Duodenal mucosa (tissue), 2 donors: Measurements from ENCODE around the gene CCDC154.

Experiments
- H3K27ac ChIP-seq: one replicate; pipeline ENCODE4 v1.7.0; 2013; ENCODE audit warnings: low read depth, low read length
- H3K27me3 ChIP-seq, 2 donors: one replicate each; pipeline ENCODE4 v1.7.0; 2013; ENCODE audit warnings: low read length in 2 of 2, control low read depth in 1 of 2; ENCODE audit not compliant: insufficient read depth in 2 of 2, control insufficient read depth in 1 of 2
- H3K36me3 ChIP-seq, 2 donors: one replicate each; pipeline ENCODE4 v1.7.0; 2013; ENCODE audit warnings: low read length in 2 of 2, control low read depth in 1 of 2; ENCODE audit not compliant: insufficient read depth in 2 of 2, control insufficient read depth in 1 of 2
- H3K4me1 ChIP-seq, 2 donors: one replicate each; pipeline ENCODE4 v1.7.0; 2013; ENCODE audit warnings: low read length in 2 of 2, control low read depth in 1 of 2; ENCODE audit not compliant: insufficient read depth in 2 of 2, control insufficient read depth in 1 of 2
- H3K4me3 ChIP-seq, 2 donors: one replicate each; pipeline ENCODE4 v1.7.0; 2013; ENCODE audit warnings: low read length in 2 of 2, low read depth in 1 of 2
- H3K9ac ChIP-seq, 2 donors: one replicate each; pipeline ENCODE4 v1.7.0; 2013; ENCODE audit warnings: low read length in 2 of 2, low read depth in 1 of 2
- H3K9me3 ChIP-seq, 2 donors: one replicate each; pipeline ENCODE4 v1.7.0; 2013; ENCODE audit warnings: low read length in 2 of 2, control low read depth in 1 of 2; ENCODE audit not compliant: control insufficient read depth in 1 of 2

The CCDC154 gene

GRCh38 chr16:1443980-1444729, at the start of gene CCDC154:
Gene CCDC154, minus strand, starts transcription at chr16:1444556. Its CDS starts 234 bp downstream, at chr16:1444322.
- H3K9ac ChIP-seq, result no peak within 1 kb of the TSS
- no peaks in the 10 kb centered on the region for H3K4me1 ChIP-seq
- H3K27ac ChIP-seq, result no peak within 1 kb of the TSS
- H3K27me3 ChIP-seq, result no peaks in the 10 kb centered on the region
- H3K4me3 ChIP-seq, result no peak within 1 kb of the TSS
- no peaks in the 10 kb centered on the region for H3K9me3 ChIP-seq
- H3K36me3 ChIP-seq, result peaks cover 0 to 24% of the 10 kb centered on the region in 2 donors

GRCh38 chr16:1493746-1494094, 49.4 kb upstream of the CCDC154 start:
- peaks cover 17 to 22% of the 10 kb centered on the region in 2 donors for H3K4me1 ChIP-seq
- H3K36me3 ChIP-seq, result peaks cover 0 to 35% of the 10 kb centered on the region in 2 donors
- H3K27ac ChIP-seq, result no peak overlapping the region
- H3K9ac ChIP-seq, result peak overlapping the region; percentile 58 to 65
- no peaks in the 10 kb centered on the region for H3K27me3 ChIP-seq
- no peaks in the 10 kb centered on the region for H3K9me3 ChIP-seq
- H3K4me3 ChIP-seq, result peak overlapping the region; percentile 72 to 83

GRCh38 chr16:1492923-1493745, 48.8 kb upstream of the CCDC154 start, which contains the start of gene TELO2:
Gene TELO2, plus strand, starts transcription at chr16:1493360. Its CDS starts 922 bp downstream, at chr16:1494282.
- Histone ChIP-seq H3K9me3 (no peaks in the 10 kb centered on the region), H3K4me3 (peak within 1 kb of the TSS; percentile 72 to 83), H3K36me3 (peaks cover 0 to 35% of the 10 kb centered on the region in 2 donors), H3K27me3 (no peaks in the 10 kb centered on the region), H3K4me1 (peaks cover 17 to 22% of the 10 kb centered on the region in 2 donors), H3K27ac (peak within 1 kb of the TSS; percentile 60), H3K9ac (peak within 1 kb of the TSS; percentile 65 to 66)

- Histone ChIP-seq H3K9me3 (no peaks in the 10 kb centered on the region), H3K4me3 (peak overlapping the region; percentile 72 to 83), H3K4me1 (peaks cover 17 to 22% of the 10 kb centered on the region in 2 donors), H3K9ac (peak overlapping the region; percentile 65 to 66), H3K36me3 (peaks cover 0 to 30% of the 10 kb centered on the region in 2 donors), H3K27ac (peak overlapping the region; percentile 60), H3K27me3 (no peaks in the 10 kb centered on the region)
These were observed 47.9 kb upstream of the CCDC154 start for GRCh38 chr16:1492082-1492922.

GRCh38 chr16:1491327-1491726, 47.0 kb upstream of the CCDC154 start:
- Histone ChIP-seq H3K27ac (no peak overlapping the region), H3K9me3 (no peaks in the 10 kb centered on the region), H3K4me1 (peaks cover 17 to 22% of the 10 kb centered on the region in 2 donors), H3K4me3 (no peak overlapping the region), H3K9ac (no peak overlapping the region), H3K27me3 (no peaks in the 10 kb centered on the region), H3K36me3 (peaks cover 0 to 20% of the 10 kb centered on the region in 2 donors)

GRCh38 chr16:1489077-1489476, 44.7 kb upstream of the CCDC154 start:
- Histone ChIP-seq H3K4me1 (peaks cover 10 to 12% of the 10 kb centered on the region in 2 donors), H3K27ac (no peak overlapping the region), H3K9ac (no peak overlapping the region), H3K4me3 (no peak overlapping the region), H3K9me3 (no peaks in the 10 kb centered on the region), H3K27me3 (no peaks in the 10 kb centered on the region), H3K36me3 (no peaks in the 10 kb centered on the region)

- Histone ChIP-seq H3K9me3 (no peaks in the 10 kb centered on the region), H3K27ac (no peak within 1 kb of the TSS), H3K27me3 (no peaks in the 10 kb centered on the region), H3K4me3 (no peak within 1 kb of the TSS), H3K36me3 (no peaks in the 10 kb centered on the region), H3K9ac (no peak within 1 kb of the TSS), H3K4me1 (peaks cover 6 to 9% of the 10 kb centered on the region in 2 donors)
These were observed 44.3 kb upstream of the CCDC154 start, which contains the start of gene PTX4 for GRCh38 chr16:1488619-1489018. Gene PTX4, minus strand, starts transcription at chr16:1488944. Its CDS starts 35 bp downstream, at chr16:1488909.

- Histone ChIP-seq H3K36me3 (no peaks in the 10 kb centered on the region), H3K27ac (no peak overlapping the region), H3K27me3 (no peaks in the 10 kb centered on the region), H3K9me3 (no peaks in the 10 kb centered on the region), H3K4me1 (peaks cover 6 to 9% of the 10 kb centered on the region in 2 donors), H3K4me3 (no peak overlapping the region), H3K9ac (no peak overlapping the region)
These were observed 43.8 kb upstream of the CCDC154 start for GRCh38 chr16:1488054-1488601.

GRCh38 chr16:1487395-1488053, 43.2 kb upstream of the CCDC154 start:
- Histone ChIP-seq H3K36me3 (no peaks in the 10 kb centered on the region), H3K27ac (no peak overlapping the region), H3K9ac (no peak overlapping the region), H3K4me3 (no peak overlapping the region), H3K27me3 (no peaks in the 10 kb centered on the region), H3K9me3 (no peaks in the 10 kb centered on the region), H3K4me1 (peaks cover 2 to 4% of the 10 kb centered on the region in 2 donors)
